H1 (cell line): ENCODE measurements around the gene NEK2. TPM values are rescaled to one million over a fixed set of nuclear protein-coding genes. Genes with fewer than 3 reads are reported as not detected.

ENCODE experiments used
- CTCF ChIA-PET: fragments of 300-600 bp; sonication (Branson Sonifier 250); formaldehyde crosslinking; loops from one replicate; lab custom pipeline; 2021; ENCODE audit not compliant: partially characterized antibody; lab: Charles Lee
- POLR2A ChIA-PET: fragments of 300-600 bp; sonication (Branson Sonifier 250); formaldehyde crosslinking; loops from one replicate; lab custom pipeline; 2021; ENCODE audit warnings: inconsistent platforms; ENCODE audit not compliant: partially characterized antibody; lab: Charles Lee
- DNase-seq, 2 experiments: peaks; one replicate each; pipeline versions ENCODE4 v3.0.0 to v3.0.0-alpha.2; 2010 to 2022; ENCODE audit warnings: low spot score in 2 of 2, low read depth in 1 of 2, mixed read lengths in 1 of 2
- FAIRE-seq: peaks from 2 replicates; lab custom pipeline; 2011; peaks lifted over from hg19 to GRCh38; lab: Jason Lieb, UNC
- H2AFZ ChIP-seq: 2 replicates; pipeline ENCODE4 v1.8.1; 2012; ENCODE audit warnings: low read length, inconsistent platforms
- H2AK5ac ChIP-seq: 2 replicates; pipeline ENCODE4 v1.6.1; 2013; ENCODE audit warnings: low read depth, low read length
- H2BK120ac ChIP-seq: replicated peaks from 2 replicates; pipeline ENCODE3; 2013; ENCODE audit warnings: low read depth, low read length, inconsistent platforms
- H2BK12ac ChIP-seq: 2 replicates; pipeline ENCODE4 v1.6.1; 2013; ENCODE audit warnings: low read depth, low read length
- H2BK15ac ChIP-seq: 2 replicates; pipeline ENCODE4 v1.6.1; 2013; ENCODE audit warnings: low read length
- H2BK20ac ChIP-seq: 2 replicates; pipeline ENCODE4 v1.6.1; 2013; ENCODE audit warnings: low read length
- H2BK5ac ChIP-seq: 2 replicates; pipeline ENCODE4 v1.6.1; 2013; ENCODE audit warnings: low read depth, low read length
- H3K14ac ChIP-seq: 2 replicates; pipeline ENCODE4 v1.6.1; 2013; ENCODE audit warnings: inconsistent platforms; ENCODE audit not compliant: insufficient read length
- H3K18ac ChIP-seq: 2 replicates; pipeline ENCODE4 v1.6.1; 2013; ENCODE audit warnings: low read length; ENCODE audit errors: extremely low read depth
- H3K23ac ChIP-seq: 2 replicates; pipeline ENCODE4 v1.6.1; 2013; ENCODE audit warnings: inconsistent platforms; ENCODE audit not compliant: insufficient read length
- H3K23me2 ChIP-seq: 2 replicates; pipeline ENCODE4 v1.6.1; 2013; ENCODE audit warnings: low read depth, low read length
- H3K27ac ChIP-seq: 2 replicates; pipeline ENCODE4 v1.6.1; 2011; ENCODE audit warnings: low read depth, low read length, inconsistent platforms
- H3K27me3 ChIP-seq, 4 experiments: replicated peaks in 1 of 4; 1 replicate in 1 of 4; 2 replicates in 3 of 4; pipeline versions ENCODE4 v1.6.1 to v1.8.1; 2011 to 2013; ENCODE audit warnings: low read length in 3 of 4, mild to moderate bottlenecking in 3 of 4, inconsistent platforms in 2 of 4, mixed read lengths in 2 of 4, moderate library complexity in 1 of 4; ENCODE audit not compliant: control insufficient read depth in 3 of 4, insufficient read depth in 3 of 4; ENCODE audit errors: extremely low read depth in 1 of 4
- H3K36me3 ChIP-seq, 4 experiments: 2 replicates each; pipeline versions ENCODE4 v1.6.1 to v1.8.1; 2011 to 2013; ENCODE audit warnings: mild to moderate bottlenecking in 4 of 4, low read length in 3 of 4, moderate library complexity in 2 of 4, control low read depth in 1 of 4, inconsistent platforms in 1 of 4; ENCODE audit not compliant: insufficient read depth in 4 of 4, control insufficient read depth in 2 of 4
- H3K4ac ChIP-seq: replicated peaks from 2 replicates; pipeline ENCODE3; 2013; ENCODE audit warnings: low read length, low read depth, mixed read lengths, inconsistent platforms; ENCODE audit not compliant: insufficient read length
- H3K4me1 ChIP-seq, 4 experiments: replicated peaks in 1 of 4; 1 replicate in 1 of 4; 2 replicates in 3 of 4; pipeline versions ENCODE4 v1.6.1 to v1.8.1; 2011 to 2013; ENCODE audit warnings: low read length in 3 of 4, inconsistent platforms in 2 of 4, mixed read lengths in 1 of 4; ENCODE audit not compliant: insufficient read depth in 4 of 4, control insufficient read depth in 3 of 4
- H3K4me2 ChIP-seq, 2 experiments: 2 replicates each; pipeline versions ENCODE4 v1.6.1 to v1.8.1; 2011 to 2013; ENCODE audit warnings: low read depth in 2 of 2, low read length in 2 of 2, control low read depth in 1 of 2, inconsistent platforms in 1 of 2, mild to moderate bottlenecking in 1 of 2; ENCODE audit not compliant: insufficient read depth in 1 of 2
- H3K4me3 ChIP-seq, 4 experiments: fragments of 200-600, 300-600 bp in 1 of 4; sonication (generic), shearing (Covaris generic), sonication (Bioruptor Twin) in 1 of 4; 2 replicates each; pipeline versions ENCODE4 v1.5.1 to v1.8.1; 2011 to 2016; ENCODE audit warnings: low read length in 4 of 4, low read depth in 3 of 4, control low read depth in 2 of 4, inconsistent platforms in 2 of 4, mild to moderate bottlenecking in 2 of 4, mixed read lengths in 1 of 4, moderate library complexity in 1 of 4; ENCODE audit not compliant: insufficient read depth in 2 of 4; ENCODE audit errors: extremely low read depth in 1 of 4
- H3K56ac ChIP-seq: replicated peaks from 2 replicates; pipeline ENCODE3; 2013; ENCODE audit warnings: low read depth, mild to moderate bottlenecking, mixed read lengths, low read length, inconsistent platforms; ENCODE audit not compliant: insufficient read length
- H3K79me1 ChIP-seq: 2 replicates; pipeline ENCODE4 v1.6.1; 2013; ENCODE audit warnings: low read depth, low read length, control low read depth
- H3K79me2 ChIP-seq, 2 experiments: 2 replicates each; pipeline versions ENCODE4 v1.6.1 to v1.8.1; 2012 to 2013; ENCODE audit warnings: low read length in 2 of 2, mild to moderate bottlenecking in 2 of 2, inconsistent platforms in 1 of 2; ENCODE audit not compliant: insufficient read depth in 2 of 2, control insufficient read depth in 1 of 2
- H3K9ac ChIP-seq, 4 experiments: replicated peaks in 1 of 4; 1 replicate in 1 of 4; 2 replicates in 3 of 4; pipeline versions ENCODE4 v1.6.1 to v1.8.1; 2011 to 2013; ENCODE audit warnings: low read depth in 3 of 4, low read length in 3 of 4, control low read depth in 2 of 4, mild to moderate bottlenecking in 2 of 4, moderate library complexity in 2 of 4, inconsistent platforms in 1 of 4; ENCODE audit errors: extremely low read depth in 1 of 4
- H3K9me3 ChIP-seq, 2 experiments: 2 replicates each; pipeline versions ENCODE4 v1.6.1 to v1.8.1; 2012 to 2013; ENCODE audit warnings: mild to moderate bottlenecking in 2 of 2, moderate library complexity in 2 of 2, control low read depth in 1 of 2, inconsistent platforms in 1 of 2, low read depth in 1 of 2, low read length in 1 of 2, mixed read lengths in 1 of 2; ENCODE audit not compliant: insufficient read depth in 2 of 2
- H4K20me1 ChIP-seq, 2 experiments: replicated peaks in 1 of 2; 2 replicates each; pipeline versions ENCODE3 to v1.8.1; 2011 to 2013; ENCODE audit warnings: inconsistent platforms in 2 of 2, low read length in 2 of 2, mild to moderate bottlenecking in 1 of 2; ENCODE audit not compliant: insufficient read depth in 2 of 2, control insufficient read depth in 1 of 2
- H4K5ac ChIP-seq: 2 replicates; pipeline ENCODE4 v1.6.1; 2013; ENCODE audit warnings: low read length, low read depth, mixed read lengths, inconsistent platforms; ENCODE audit not compliant: insufficient read length
- H4K8ac ChIP-seq: 2 replicates; pipeline ENCODE4 v1.8.0; 2013; ENCODE audit warnings: mild to moderate bottlenecking, moderate library complexity, low read length, inconsistent platforms; ENCODE audit not compliant: insufficient read depth; ENCODE audit errors: extremely low read depth
- H4K91ac ChIP-seq: replicated peaks from 2 replicates; pipeline ENCODE3; 2013; ENCODE audit warnings: low read length, mixed read lengths, inconsistent platforms; ENCODE audit not compliant: insufficient read length
- BRCA1 ChIP-seq: IDR thresholded peaks from 2 replicates; pipeline ENCODE4 v1.6.1; 2012; ENCODE audit warnings: low read depth, low read length, improper control_type of control experiment
- NRF1 ChIP-seq: IDR thresholded peaks from 2 replicates; pipeline ENCODE4 v1.6.1; 2011; ENCODE audit warnings: mild to moderate bottlenecking, low read depth, low read length, improper control_type of control experiment
- RAD21 ChIP-seq, 2 experiments: IDR thresholded peaks in 1 of 2; conservative IDR thresholded peaks in 1 of 2; 2 replicates each; pipeline ENCODE4 v1.6.1; 2011; ENCODE audit warnings: low read depth in 2 of 2, low read length in 2 of 2, improper control_type of control experiment in 1 of 2, inconsistent platforms in 1 of 2, mild to moderate bottlenecking in 1 of 2, moderate library complexity in 1 of 2
- RXRA ChIP-seq: IDR thresholded peaks from 2 replicates; pipeline ENCODE4 v1.6.1; 2011; ENCODE audit warnings: low read depth, mild to moderate bottlenecking, low read length, moderate library complexity; ENCODE audit not compliant: insufficient read depth
- WGBS, 2 experiments: shearing (Covaris generic) in 1 of 2; methylation state at CpG; one replicate each; pipeline versions ENCODE4 v1.1.6 to v1.1.7; 2013 to 2015; ENCODE audit warnings: low lambda C conversion rate in 2 of 2, mixed read lengths in 2 of 2, inconsistent platforms in 1 of 2, low coverage in 1 of 2, missing lambda C conversion rate in 1 of 2; ENCODE audit not compliant: insufficient replicate concordance in 2 of 2, insufficient coverage in 1 of 2, insufficient read length in 1 of 2; ENCODE audit errors: extremely low coverage in 1 of 2, missing lambda C conversion rate in 1 of 2; 5-methylcytosine and 5-hydroxymethylcytosine counted together
- polyA plus RNA-seq, 7 experiments: library from polyadenylated mRNA; depleted of rRNA in 3 of 7; stranded (reverse) in 5 of 7; unstranded in 2 of 7; fragments of >200 nt in 5 of 7; fragments of 200-250 nt in 2 of 7; gene quantifications; 1 replicate in 5 of 7; 2 replicates in 1 of 7; 4 replicates in 1 of 7; pipeline versions ENCODE4 v1.2.1 to v1.2.3, GENCODE V29; 2011 to 2013; ENCODE audit warnings: missing spikeins in 2 of 7, mixed read lengths in 2 of 7
- total RNA-seq: library from RNA; stranded (reverse); fragmentation: NEBNext Ultra II Directional; extraction: Animal tissue kit (Norgen Biotek cat#: 25700); gene quantifications from 2 replicates; pipeline ENCODE4 v1.2.1, GENCODE V29; 2021
- TF ChIP-seq, protein P1 (sequence below), 3 experiments: IDR thresholded peaks; 1 replicate in 2 of 3; 2 replicates in 1 of 3; pipeline versions ENCODE4 v1.5.1 to v1.6.1; 2011; ENCODE audit warnings: low read length in 3 of 3, mild to moderate bottlenecking in 3 of 3, inconsistent platforms in 2 of 3, low read depth in 1 of 3, moderate library complexity in 1 of 3; ENCODE audit not compliant: insufficient read depth in 1 of 3; ENCODE audit errors: control extremely low read depth in 1 of 3

Gene NEK2
- total and polyA plus RNA-seq, 2 of the 8 experiments (the other 6 are each of a cell fraction or from before 2014, with no cell fraction given), result 8.4 to 22.9 TPM

DNA sequence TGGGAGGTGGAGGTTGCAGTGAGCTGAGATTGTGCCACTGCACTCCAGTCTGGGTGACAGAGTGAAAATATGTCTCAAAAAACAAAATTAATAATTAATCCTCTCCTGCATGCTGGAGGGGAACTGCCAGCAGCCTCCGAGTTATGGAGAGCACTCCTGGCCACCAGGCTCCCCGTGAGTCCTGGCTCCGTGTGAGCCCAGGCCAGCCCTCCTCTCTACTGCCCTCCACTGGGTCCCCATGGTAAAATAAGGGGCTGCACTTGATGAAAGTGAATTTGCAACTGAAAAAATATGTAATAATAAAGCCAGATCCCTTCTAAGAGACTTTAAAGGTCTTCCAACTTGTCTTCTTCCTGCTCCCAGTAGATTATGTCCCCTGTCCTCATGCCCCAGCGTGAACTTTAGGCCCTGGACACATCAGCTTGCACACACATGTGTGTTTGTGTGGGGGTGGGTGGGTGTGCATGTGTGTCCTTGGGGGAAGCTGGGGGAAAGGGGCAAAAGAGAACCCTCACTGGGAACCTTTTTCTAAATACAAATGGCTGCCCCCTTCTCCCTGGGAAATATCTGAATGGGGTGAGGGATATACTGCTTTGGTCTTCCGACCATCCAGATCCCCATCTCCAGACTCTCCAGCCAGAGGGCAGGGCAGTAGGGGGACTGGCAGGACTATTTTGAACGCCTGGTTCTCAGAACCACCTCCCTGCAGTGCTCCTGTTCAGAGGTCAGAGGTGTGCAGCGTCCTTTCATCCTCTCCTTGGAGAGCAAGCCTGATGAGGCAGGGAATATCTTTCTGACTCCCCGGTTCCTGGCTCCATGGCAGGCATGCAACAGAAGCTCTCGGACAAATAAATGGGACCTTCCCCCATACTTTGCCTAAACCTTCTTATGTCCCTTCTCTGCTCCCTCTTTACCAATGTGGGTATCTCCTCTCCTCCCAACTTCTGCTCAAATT, 26.2 kb downstream of the NEK2 start:
- Histone ChIP-seq H2AFZ (no peak overlapping the region), H4K8ac (no peak overlapping the region), H3K79me2 (no peaks in the 10 kb centered on the region), H2AK5ac (no peak overlapping the region), H3K56ac (no peak overlapping the region), H3K9me3 (no peaks in the 10 kb centered on the region), H2BK12ac (no peak overlapping the region), H2BK15ac (no peak overlapping the region), H2BK20ac (no peak overlapping the region), H3K23me2 (no peaks in the 10 kb centered on the region; the same call in 1 of the 2 replicates), H3K27me3 (no peaks in the 10 kb centered on the region), H3K9ac (no peak overlapping the region), H2BK120ac (no peak overlapping the region), H4K5ac (no peak overlapping the region), H3K4me1 (no peaks in the 10 kb centered on the region; a peak in 1 of 7 replicates), H3K4me2 (no peak overlapping the region), H3K4ac (no peak overlapping the region), H2BK5ac (no peak overlapping the region), H3K14ac (no peak overlapping the region), H4K20me1 (no peaks in the 10 kb centered on the region), H3K36me3 (no peaks in the 10 kb centered on the region), H3K23ac (no peak overlapping the region), H3K79me1 (no peaks in the 10 kb centered on the region), H3K18ac (no peak overlapping the region), H4K91ac (no peak overlapping the region), H3K4me3 (no peak overlapping the region), H3K27ac (no peak overlapping the region)
- 77% methylated on average over 9 of the region's 9 CpGs; no CpG with 5 or more reads in 1 of the 2 experiments for WGBS, 2 experiments
- POLR2A ChIA-PET, result interaction anchor here (1.0 kb wide), 1 partner anchor 134 kb away, joined by 3 read pairs; no protein-coding TSS in a partner anchor
- peak in 1 of 2 experiments; percentile 63 for DNase-seq
- no peak for TF ChIP-seq RXRA
- TF ChIP-seq, protein P1, sequence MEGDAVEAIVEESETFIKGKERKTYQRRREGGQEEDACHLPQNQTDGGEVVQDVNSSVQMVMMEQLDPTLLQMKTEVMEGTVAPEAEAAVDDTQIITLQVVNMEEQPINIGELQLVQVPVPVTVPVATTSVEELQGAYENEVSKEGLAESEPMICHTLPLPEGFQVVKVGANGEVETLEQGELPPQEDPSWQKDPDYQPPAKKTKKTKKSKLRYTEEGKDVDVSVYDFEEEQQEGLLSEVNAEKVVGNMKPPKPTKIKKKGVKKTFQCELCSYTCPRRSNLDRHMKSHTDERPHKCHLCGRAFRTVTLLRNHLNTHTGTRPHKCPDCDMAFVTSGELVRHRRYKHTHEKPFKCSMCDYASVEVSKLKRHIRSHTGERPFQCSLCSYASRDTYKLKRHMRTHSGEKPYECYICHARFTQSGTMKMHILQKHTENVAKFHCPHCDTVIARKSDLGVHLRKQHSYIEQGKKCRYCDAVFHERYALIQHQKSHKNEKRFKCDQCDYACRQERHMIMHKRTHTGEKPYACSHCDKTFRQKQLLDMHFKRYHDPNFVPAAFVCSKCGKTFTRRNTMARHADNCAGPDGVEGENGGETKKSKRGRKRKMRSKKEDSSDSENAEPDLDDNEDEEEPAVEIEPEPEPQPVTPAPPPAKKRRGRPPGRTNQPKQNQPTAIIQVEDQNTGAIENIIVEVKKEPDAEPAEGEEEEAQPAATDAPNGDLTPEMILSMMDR (IDR thresholded peaks at IDR 0.05; ENCODE audit: control extremely low read depth in 1 of 3, insufficient read depth in 1 of 3, low read depth in 1 of 3, low read length in 3 of 3), result peak; percentile 49 to 70 (median 57)
- peak; percentile 51 to 61 for TF ChIP-seq RAD21 (IDR thresholded peaks at IDR 0.05 in 1 of 2, conservative IDR thresholded peaks at IDR 0.05 in 1 of 2; ENCODE audit: low read depth in 2 of 2, low read length in 2 of 2)
- no peak for TF ChIP-seq NRF1
- no peak for TF ChIP-seq BRCA1
- FAIRE-seq, result no peak
- CTCF ChIA-PET, result interaction anchor here (0.7 to 10.4 kb wide), 24 partner anchors 8 to 320 kb away, joined by 3 to 154 read pairs (median 4); partner anchors contain the start of gene RD3
